ENCODE results near the gene TRPC6. TPM values are rescaled to one million over a fixed set of nuclear protein-coding genes. Genes with fewer than 3 reads are reported as not detected.
"Not testable (repeated sequence)": the region's sequence is repeated elsewhere in the genome, so short reads cannot be mapped to it uniquely, and the experiment has no call there.

Gene TRPC6
- total RNA-seq, 3 donors from 2014 or later = 4.3 to 10.7 (median 6.2) TPM

GRCh38 chr11:101475699-101476098 is 108.1 kb downstream of the TRPC6 start:
- intact Hi-C loops (cut with DNase I; ENCODE audit: low total_unique reads) = no loop called here
- Histone ChIP-seq H3K4me3 (no peak overlapping the region), H3K4me1 (no peaks in the 10 kb centered on the region), H3K36me3 (no peaks in the 10 kb centered on the region), H3K27me3 (no peaks in the 10 kb centered on the region), H3K9me3 (no peaks in the 10 kb centered on the region), H3K27ac (no peak overlapping the region)
- TF ChIP-seq, protein P1, sequence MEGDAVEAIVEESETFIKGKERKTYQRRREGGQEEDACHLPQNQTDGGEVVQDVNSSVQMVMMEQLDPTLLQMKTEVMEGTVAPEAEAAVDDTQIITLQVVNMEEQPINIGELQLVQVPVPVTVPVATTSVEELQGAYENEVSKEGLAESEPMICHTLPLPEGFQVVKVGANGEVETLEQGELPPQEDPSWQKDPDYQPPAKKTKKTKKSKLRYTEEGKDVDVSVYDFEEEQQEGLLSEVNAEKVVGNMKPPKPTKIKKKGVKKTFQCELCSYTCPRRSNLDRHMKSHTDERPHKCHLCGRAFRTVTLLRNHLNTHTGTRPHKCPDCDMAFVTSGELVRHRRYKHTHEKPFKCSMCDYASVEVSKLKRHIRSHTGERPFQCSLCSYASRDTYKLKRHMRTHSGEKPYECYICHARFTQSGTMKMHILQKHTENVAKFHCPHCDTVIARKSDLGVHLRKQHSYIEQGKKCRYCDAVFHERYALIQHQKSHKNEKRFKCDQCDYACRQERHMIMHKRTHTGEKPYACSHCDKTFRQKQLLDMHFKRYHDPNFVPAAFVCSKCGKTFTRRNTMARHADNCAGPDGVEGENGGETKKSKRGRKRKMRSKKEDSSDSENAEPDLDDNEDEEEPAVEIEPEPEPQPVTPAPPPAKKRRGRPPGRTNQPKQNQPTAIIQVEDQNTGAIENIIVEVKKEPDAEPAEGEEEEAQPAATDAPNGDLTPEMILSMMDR (IDR thresholded peaks at IDR 0.05) = no peak
- TF ChIP-seq POLR2AphosphoS5 (IDR thresholded peaks at IDR 0.05) (no peak), POLR2A (IDR thresholded peaks at IDR 0.05) (no peak)
- DNase-seq (ENCODE audit: low spot score in 2 of 2) = no peak

GRCh38 chr11:101474666-101475065 is 109.1 kb downstream of the TRPC6 start:
- no peaks in the 10 kb centered on the region for H3K27me3 ChIP-seq
- no peaks in the 10 kb centered on the region for H3K36me3 ChIP-seq
- TF ChIP-seq, protein P1 (IDR thresholded peaks at IDR 0.05) = no peak
- no peak for TF ChIP-seq POLR2AphosphoS5 (IDR thresholded peaks at IDR 0.05)
- no peak for TF ChIP-seq POLR2A (IDR thresholded peaks at IDR 0.05)
- intact Hi-C loops (cut with DNase I; ENCODE audit: low total_unique reads) = no loop called here
- no peak overlapping the region for H3K4me3 ChIP-seq
- no peak overlapping the region for H3K27ac ChIP-seq
- no peaks in the 10 kb centered on the region for H3K4me1 ChIP-seq
- H3K9me3 ChIP-seq = no peaks in the 10 kb centered on the region
- no peak for DNase-seq (ENCODE audit: low spot score in 2 of 2)

- Histone ChIP-seq H3K27me3 (no peaks in the 10 kb centered on the region), H3K4me1 (no peaks in the 10 kb centered on the region), H3K4me3 (no peak overlapping the region), H3K9me3 (no peaks in the 10 kb centered on the region), H3K36me3 (no peaks in the 10 kb centered on the region), H3K27ac (no peak overlapping the region)
- intact Hi-C loops (cut with DNase I; ENCODE audit: low total_unique reads) = no loop called here
- TF ChIP-seq POLR2A (IDR thresholded peaks at IDR 0.05) (no peak), POLR2AphosphoS5 (IDR thresholded peaks at IDR 0.05) (no peak)
- TF ChIP-seq, protein P1 (IDR thresholded peaks at IDR 0.05) = no peak
- DNase-seq (ENCODE audit: low spot score in 2 of 2) = no peak
Measured at GRCh38 chr11:101470881-101471520, 112.8 kb downstream of the TRPC6 start.

DNA sequence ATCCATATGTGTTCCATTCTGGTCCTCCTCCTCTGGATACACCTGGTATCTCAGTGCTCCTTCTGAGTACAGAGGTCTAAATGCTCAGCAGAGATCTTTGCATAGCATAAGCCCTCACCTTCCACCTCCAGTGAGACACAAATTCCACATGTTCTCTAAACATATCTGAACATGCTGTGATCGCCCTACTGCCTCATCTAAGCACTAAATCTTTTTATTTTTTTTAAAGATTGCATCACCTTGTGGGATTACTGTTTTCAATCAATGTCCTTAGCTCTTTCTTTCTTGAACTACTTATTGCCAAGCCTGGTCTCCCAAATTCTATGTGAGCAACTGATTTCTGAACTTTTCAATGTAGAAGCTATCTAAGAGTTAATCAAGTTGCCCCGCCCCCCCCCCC is 113.4 kb downstream of the TRPC6 start:
- H3K27ac ChIP-seq = no peak overlapping the region

GRCh38 chr11:101466352-101466751 is 117.5 kb downstream of the TRPC6 start:
- Histone ChIP-seq H3K27ac (no peak overlapping the region), H3K36me3 (no peaks in the 10 kb centered on the region), H3K4me3 (no peak overlapping the region), H3K9me3 (no peaks in the 10 kb centered on the region), H3K4me1 (no peaks in the 10 kb centered on the region), H3K27me3 (no peaks in the 10 kb centered on the region)
- no peak for DNase-seq (ENCODE audit: low spot score in 2 of 2)
- TF ChIP-seq, protein P1 (IDR thresholded peaks at IDR 0.05) = no peak
- TF ChIP-seq POLR2AphosphoS5 (IDR thresholded peaks at IDR 0.05) = no peak
- no peak for TF ChIP-seq POLR2A (IDR thresholded peaks at IDR 0.05)
- intact Hi-C loops (cut with DNase I; ENCODE audit: low total_unique reads) = loop anchor here (5.0 kb wide), 1 partner anchor 106 kb away; no protein-coding TSS in a partner anchor

More for the DNA sequence above, 113.4 kb downstream of the TRPC6 start:
- H3K9me3 ChIP-seq = no peaks in the 10 kb centered on the region
- H3K36me3 ChIP-seq = no peaks in the 10 kb centered on the region
- TF ChIP-seq, protein P1 (IDR thresholded peaks at IDR 0.05) = no peak
- TF ChIP-seq POLR2AphosphoS5 (IDR thresholded peaks at IDR 0.05) (no peak), POLR2A (IDR thresholded peaks at IDR 0.05) (no peak)
- DNase-seq (ENCODE audit: low spot score in 2 of 2) = no peak
- no peaks in the 10 kb centered on the region for H3K27me3 ChIP-seq
- H3K4me1 ChIP-seq = no peaks in the 10 kb centered on the region
- intact Hi-C loops (cut with DNase I; ENCODE audit: low total_unique reads) = no loop called here
- no peak overlapping the region for H3K4me3 ChIP-seq

DNA sequence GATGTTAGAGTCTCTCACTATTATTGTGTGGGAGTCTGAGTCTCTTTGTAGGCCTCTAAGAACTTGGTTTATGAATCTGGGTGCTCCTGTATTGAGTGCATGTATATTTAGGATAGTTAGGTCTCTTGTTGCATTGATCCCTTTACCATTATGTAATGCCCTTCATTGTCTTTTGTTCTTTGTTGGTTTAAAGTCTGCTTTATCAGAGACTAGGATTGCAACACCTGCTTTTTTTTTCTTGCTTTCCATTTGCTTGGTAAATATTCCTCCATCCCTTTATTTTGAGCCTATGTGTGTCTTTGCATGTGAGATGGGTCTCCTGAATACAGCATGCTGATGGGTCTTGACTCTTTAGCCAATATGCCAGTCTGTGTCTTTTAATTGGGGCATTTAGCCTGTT is 119.4 kb downstream of the TRPC6 start:
- H3K4me1 ChIP-seq; DNase-seq (ENCODE audit: low spot score in 2 of 2); H3K36me3 ChIP-seq; H3K9me3 ChIP-seq; H3K27me3 ChIP-seq; H3K4me3 ChIP-seq; H3K27ac ChIP-seq; intact Hi-C loops (cut with DNase I; ENCODE audit: low total_unique reads): not testable (repeated sequence)
